SH-SY5Y (cell line): ENCODE data around the gene TMEM200A.

Source experiments
- GATA2 ChIP-seq: IDR thresholded peaks from 2 replicates; pipeline ENCODE4 v1.6.1; 2011; ENCODE audit warnings: mild to moderate bottlenecking, low read depth, low read length
- GATA3 ChIP-seq: IDR thresholded peaks from 2 replicates; pipeline ENCODE4 v1.6.1; 2011; ENCODE audit warnings: low read depth, mild to moderate bottlenecking, low read length, moderate library complexity

DNA sequence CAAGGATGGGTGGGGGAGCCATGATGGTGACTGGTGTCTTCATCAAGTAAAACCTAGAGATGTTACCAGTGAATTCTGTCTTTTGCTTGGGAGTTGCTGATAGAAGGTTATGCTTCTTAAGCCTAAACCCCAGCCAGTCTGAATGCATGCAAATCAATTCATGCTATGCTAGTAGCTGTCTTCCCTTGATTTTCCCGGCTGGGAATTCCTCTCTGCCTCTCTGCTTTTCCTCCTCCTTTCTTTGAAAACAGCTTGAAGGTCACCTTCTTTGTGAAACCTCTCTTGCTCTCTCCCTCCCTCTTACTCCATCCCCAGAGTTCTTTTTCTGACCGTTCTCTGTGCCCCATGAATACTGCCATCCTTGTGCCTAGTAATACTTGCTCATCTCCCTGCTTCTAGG, 58.9 kb downstream of the TMEM200A start:
- TF ChIP-seq GATA2, result no peak
- no peak for TF ChIP-seq GATA3
